Mucosa of stomach (tissue), 1 donor: ENCODE measurements around the gene STH.

Experiments
- H3K27me3 ChIP-seq: one replicate; pipeline ENCODE4 v1.7.0; 2013; ENCODE audit warnings: mild to moderate bottlenecking, low read length; ENCODE audit not compliant: control insufficient read depth, insufficient read depth
- H3K36me3 ChIP-seq: one replicate; pipeline ENCODE4 v1.7.0; 2013; ENCODE audit warnings: low read length; ENCODE audit not compliant: control insufficient read depth, insufficient read depth
- H3K4me1 ChIP-seq: one replicate; pipeline ENCODE4 v1.7.0; 2013; ENCODE audit warnings: mild to moderate bottlenecking, low read length; ENCODE audit not compliant: control insufficient read depth, insufficient read depth
- H3K4me3 ChIP-seq: one replicate; pipeline ENCODE4 v1.7.0; 2013; ENCODE audit warnings: low read length
- H3K9ac ChIP-seq: one replicate; pipeline ENCODE4 v1.7.0; 2013; ENCODE audit warnings: mild to moderate bottlenecking, low read length, moderate library complexity
- H3K9me3 ChIP-seq: one replicate; pipeline ENCODE4 v1.7.0; 2013; ENCODE audit warnings: mild to moderate bottlenecking, low read length, moderate library complexity; ENCODE audit not compliant: control insufficient read depth
- donor health status: Pancreatic carcinoma.

Gene STH

GRCh38 chr17:45958994-45959665 lies 39.9 kb upstream of the STH start:
- Histone ChIP-seq H3K4me3 (no peak overlapping the region), H3K27me3 (no peaks in the 10 kb centered on the region)

GRCh38 chr17:45960311-45960710 lies 38.7 kb upstream of the STH start:
- Histone ChIP-seq H3K9ac (no peak overlapping the region), H3K4me1 (no peaks in the 10 kb centered on the region), H3K4me3 (no peak overlapping the region), H3K36me3 (no peaks in the 10 kb centered on the region), H3K27me3 (no peaks in the 10 kb centered on the region), H3K9me3 (no peaks in the 10 kb centered on the region)

More at GRCh38 chr17:45958994-45959665, 39.9 kb upstream of the STH start:
- no peaks in the 10 kb centered on the region for H3K4me1 ChIP-seq
- H3K36me3 ChIP-seq = no peaks in the 10 kb centered on the region
- no peak overlapping the region for H3K9ac ChIP-seq
- H3K9me3 ChIP-seq = no peaks in the 10 kb centered on the region

GRCh38 chr17:45961206-45961605 lies 37.8 kb upstream of the STH start:
- H3K36me3 ChIP-seq = no peaks in the 10 kb centered on the region
- no peak overlapping the region for H3K9ac ChIP-seq
- no peak overlapping the region for H3K4me3 ChIP-seq
- H3K27me3 ChIP-seq = no peaks in the 10 kb centered on the region
- no peaks in the 10 kb centered on the region for H3K4me1 ChIP-seq
- H3K9me3 ChIP-seq = no peaks in the 10 kb centered on the region

GRCh38 chr17:45962221-45962972 lies 36.7 kb upstream of the STH start:
- peaks cover 6% of the 10 kb centered on the region for H3K27me3 ChIP-seq
- no peaks in the 10 kb centered on the region for H3K4me1 ChIP-seq
- no peaks in the 10 kb centered on the region for H3K36me3 ChIP-seq
- H3K4me3 ChIP-seq = no peak overlapping the region
- no peak overlapping the region for H3K9ac ChIP-seq
- no peaks in the 10 kb centered on the region for H3K9me3 ChIP-seq

- no peak overlapping the region for H3K4me3 ChIP-seq
- H3K27me3 ChIP-seq = peaks cover 10% of the 10 kb centered on the region
- no peaks in the 10 kb centered on the region for H3K4me1 ChIP-seq
- H3K9ac ChIP-seq = no peak overlapping the region
- no peaks in the 10 kb centered on the region for H3K36me3 ChIP-seq
- no peaks in the 10 kb centered on the region for H3K9me3 ChIP-seq
These were observed 35.8 kb upstream of the STH start for GRCh38 chr17:45963283-45963682.

- Histone ChIP-seq H3K4me1 (no peaks in the 10 kb centered on the region), H3K9ac (no peak overlapping the region), H3K36me3 (no peaks in the 10 kb centered on the region), H3K4me3 (no peak overlapping the region), H3K27me3 (peaks cover 10% of the 10 kb centered on the region), H3K9me3 (no peaks in the 10 kb centered on the region)
These were observed 35.2 kb upstream of the STH start for GRCh38 chr17:45963889-45964288.

- Histone ChIP-seq H3K9me3 (no peaks in the 10 kb centered on the region), H3K4me1 (no peaks in the 10 kb centered on the region), H3K9ac (no peak overlapping the region), H3K4me3 (no peak overlapping the region), H3K27me3 (peaks cover 10% of the 10 kb centered on the region), H3K36me3 (no peaks in the 10 kb centered on the region)
These were observed 34.4 kb upstream of the STH start for GRCh38 chr17:45964634-45965033.

- Histone ChIP-seq H3K9ac (no peak overlapping the region), H3K4me3 (no peak overlapping the region), H3K9me3 (no peaks in the 10 kb centered on the region), H3K4me1 (no peaks in the 10 kb centered on the region), H3K36me3 (no peaks in the 10 kb centered on the region), H3K27me3 (peaks cover 14% of the 10 kb centered on the region)
These were observed 33.2 kb upstream of the STH start for GRCh38 chr17:45965812-45966211.

- Histone ChIP-seq H3K9me3 (no peaks in the 10 kb centered on the region), H3K9ac (no peak overlapping the region), H3K27me3 (peaks cover 16% of the 10 kb centered on the region), H3K4me1 (no peaks in the 10 kb centered on the region), H3K36me3 (no peaks in the 10 kb centered on the region), H3K4me3 (no peak overlapping the region)
These were observed 32.3 kb upstream of the STH start for GRCh38 chr17:45966606-45967280.

- Histone ChIP-seq H3K4me3 (no peak overlapping the region), H3K36me3 (no peaks in the 10 kb centered on the region), H3K9ac (no peak overlapping the region), H3K27me3 (peaks cover 16% of the 10 kb centered on the region), H3K9me3 (no peaks in the 10 kb centered on the region), H3K4me1 (no peaks in the 10 kb centered on the region)
These were observed 31.7 kb upstream of the STH start for GRCh38 chr17:45967378-45967777.

- no peak overlapping the region for H3K4me3 ChIP-seq
- H3K4me1 ChIP-seq = no peaks in the 10 kb centered on the region
- H3K36me3 ChIP-seq = no peaks in the 10 kb centered on the region
- peaks cover 16% of the 10 kb centered on the region for H3K27me3 ChIP-seq
- H3K9ac ChIP-seq = no peak overlapping the region
- H3K9me3 ChIP-seq = no peaks in the 10 kb centered on the region
These were observed 30.3 kb upstream of the STH start for GRCh38 chr17:45968732-45969131.

GRCh38 chr17:45969726-45970125 lies 29.3 kb upstream of the STH start:
- Histone ChIP-seq H3K4me3 (no peak overlapping the region), H3K27me3 (peaks cover 16% of the 10 kb centered on the region), H3K9ac (no peak overlapping the region), H3K36me3 (no peaks in the 10 kb centered on the region), H3K4me1 (no peaks in the 10 kb centered on the region), H3K9me3 (no peaks in the 10 kb centered on the region)
